PC-3 (cell line): ENCODE data around the gene C16orf74. TPM values are rescaled to one million over a fixed set of nuclear protein-coding genes. Genes with fewer than 3 reads are reported as not detected.

Source experiments
- ATAC-seq: fragments of 200-7000 bp; cut with Tn5 transposase; 2 replicates; pipeline ENCODE4 v1.9.1; 2020; ENCODE audit warnings: mild to moderate bottlenecking, moderate library complexity
- BruUV-seq: library from RNA; stranded (reverse); fragments of 400-500 nt; replicated peaks from 2 replicates; lab custom pipeline; 2021; lab: Mats Ljungman, UMichigan
- CTCF ChIA-PET: fragments of 300-600 bp; sonication (Branson Sonifier 250); formaldehyde crosslinking; loops from one replicate; lab custom pipeline; 2022; ENCODE audit warnings: antibody characterized with exemption; lab: Charles Lee
- POLR2A ChIA-PET: fragments of 300-600 bp; sonication (Branson Sonifier 250); formaldehyde crosslinking; loops from one replicate; lab custom pipeline; 2022; ENCODE audit warnings: antibody characterized with exemption; ENCODE audit not compliant: unreplicated experiment; lab: Charles Lee
- DNase-seq: peaks from one replicate; pipeline ENCODE4 v3.0.0-alpha.2; 2015
- H2AFZ ChIP-seq: fragments of 300-600 bp; sonication (generic); 2 replicates; pipeline ENCODE4 v1.6.0; 2016; ENCODE audit warnings: antibody characterized with exemption, low read length
- H3F3A ChIP-seq: fragments of 300-600 bp; sonication (generic); one replicate; pipeline ENCODE4 v1.6.0; 2017; ENCODE audit warnings: antibody characterized with exemption, low read length, control low read depth, mild to moderate bottlenecking; ENCODE audit not compliant: unreplicated experiment
- H3K27ac ChIP-seq: fragments of 300-600 bp; sonication (generic); 2 replicates; pipeline ENCODE4 v1.5.1; 2016; ENCODE audit warnings: mild to moderate bottlenecking, low read length
- H3K27me3 ChIP-seq: fragments of 300-600 bp; sonication (generic); 2 replicates; pipeline ENCODE4 v1.6.1; 2016; ENCODE audit warnings: low read length, mixed read lengths
- H3K36me3 ChIP-seq: fragments of 300-600 bp; sonication (generic); 2 replicates; pipeline ENCODE4 v1.6.1; 2016; ENCODE audit warnings: low read depth, mixed run types, low read length, mixed read lengths
- H3K4me1 ChIP-seq: fragments of 300-600 bp; sonication (generic); 2 replicates; pipeline ENCODE4 v1.5.1; 2016; ENCODE audit warnings: low read length; ENCODE audit not compliant: insufficient read depth
- H3K4me2 ChIP-seq: fragments of 300-600 bp; sonication (generic); 2 replicates; pipeline ENCODE4 v1.6.0; 2016; ENCODE audit warnings: low read length
- H3K4me3 ChIP-seq: fragments of 300-600 bp; sonication (generic); 2 replicates; pipeline ENCODE4 v1.5.1; 2016; ENCODE audit warnings: mild to moderate bottlenecking, low read length, mixed read lengths
- H3K79me2 ChIP-seq: fragments of 300-600 bp; sonication (generic); 2 replicates; pipeline ENCODE4 v1.6.1; 2017; ENCODE audit warnings: low read length, mixed read lengths
- H3K9ac ChIP-seq: fragments of 300-600 bp; sonication (generic); 2 replicates; pipeline ENCODE4 v1.6.0; 2016; ENCODE audit warnings: mild to moderate bottlenecking, low read length
- H3K9me2 ChIP-seq: fragments of 300-600 bp; sonication (generic); replicated peaks from 2 replicates; pipeline ENCODE4 v1.6.1; 2016; ENCODE audit warnings: mixed run types, low read length, mixed read lengths
- H3K9me3 ChIP-seq: fragments of 300-600 bp; sonication (generic); 2 replicates; pipeline ENCODE4 v1.6.1; 2016; ENCODE audit warnings: low read length, mixed read lengths
- H4K20me1 ChIP-seq: fragments of 300-600 bp; sonication (generic); 2 replicates; pipeline ENCODE4 v1.6.1; 2016; ENCODE audit warnings: low read length, mixed read lengths
- CTCF ChIP-seq: fragments of 300-600 bp; sonication (generic); conservative IDR thresholded peaks from 2 replicates; pipeline ENCODE4 v1.5.1; 2017; ENCODE audit warnings: antibody characterized with exemption, low read depth, mild to moderate bottlenecking, low read length
- EZH2 ChIP-seq: fragments of 300-600 bp; sonication (generic); IDR thresholded peaks from one replicate; pipeline ENCODE4 v1.6.1; 2017; ENCODE audit warnings: antibody characterized with exemption, mild to moderate bottlenecking, low read length; ENCODE audit not compliant: unreplicated experiment
- EZH2phosphoT487 ChIP-seq: fragments of 300-600 bp; sonication (generic); IDR thresholded peaks from 2 replicates; pipeline ENCODE4 v1.6.1; 2018; ENCODE audit warnings: mild to moderate bottlenecking, antibody characterized with exemption, low read length, borderline replicate concordance
- intact Hi-C: fragments of 100-400 bp; cut with micrococcal nuclease; formaldehyde crosslinking; loops from 2 replicates; pipeline ENCODE4 v1.9.0; 2023
- total RNA-seq: library from RNA; depleted of rRNA; stranded (reverse); fragments of >200 nt; gene quantifications from 2 replicates; pipeline ENCODE4 v1.2.3, GENCODE V29; 2014

C16orf74 gene
- total RNA-seq, 1 experiment from 2014 or later = 71.0 TPM

GRCh38 chr16:85770741-85771140 lies 19.8 kb upstream of the C16orf74 start:
- H3K27ac ChIP-seq = no peak overlapping the region
- H3F3A ChIP-seq = no peaks in the 10 kb centered on the region
- ATAC-seq (no peak), DNase-seq (no peak)
- H3K9me2 ChIP-seq = no peaks in the 10 kb centered on the region
- no peak overlapping the region for H3K9ac ChIP-seq
- H3K4me1 ChIP-seq = peaks cover 14% of the 10 kb centered on the region
- no peaks in the 10 kb centered on the region for H4K20me1 ChIP-seq
- no peaks in the 10 kb centered on the region for H3K36me3 ChIP-seq
- TF ChIP-seq CTCF (no peak), EZH2 (no peak)
- no peaks in the 10 kb centered on the region for H3K79me2 ChIP-seq
- BruUV-seq = no TSS peak
- no peaks in the 10 kb centered on the region for H3K9me3 ChIP-seq
- no peaks in the 10 kb centered on the region for H3K27me3 ChIP-seq
- no peak overlapping the region for H3K4me3 ChIP-seq
- H3K4me2 ChIP-seq = no peak overlapping the region
- no peak overlapping the region for H2AFZ ChIP-seq
- intact Hi-C loops = no loop called here
- CTCF ChIA-PET = no interaction called here
- POLR2A ChIA-PET = no interaction called here

GRCh38 chr16:85768199-85768598 lies 17.3 kb upstream of the C16orf74 start:
- peak; percentile 14 for ATAC-seq
- Histone ChIP-seq H3K4me2 (peak overlapping the region; percentile 71), H3K9ac (no peak overlapping the region), H3K9me2 (no peaks in the 10 kb centered on the region), H3K79me2 (no peaks in the 10 kb centered on the region), H3F3A (no peaks in the 10 kb centered on the region), H4K20me1 (no peaks in the 10 kb centered on the region), H3K9me3 (no peaks in the 10 kb centered on the region), H3K4me1 (peaks cover 14% of the 10 kb centered on the region), H3K27ac (peak overlapping the region; percentile 48), H3K27me3 (no peaks in the 10 kb centered on the region), H3K4me3 (no peak overlapping the region), H3K36me3 (no peaks in the 10 kb centered on the region), H2AFZ (no peak overlapping the region; the same call in 1 of the 2 replicates)
- TF ChIP-seq CTCF (no peak), EZH2phosphoT487 (no peak), EZH2 (no peak)
- CTCF ChIA-PET = no interaction called here
- intact Hi-C loops = no loop called here
- BruUV-seq = no TSS peak
- POLR2A ChIA-PET = no interaction called here
- DNase-seq = no peak

DNA sequence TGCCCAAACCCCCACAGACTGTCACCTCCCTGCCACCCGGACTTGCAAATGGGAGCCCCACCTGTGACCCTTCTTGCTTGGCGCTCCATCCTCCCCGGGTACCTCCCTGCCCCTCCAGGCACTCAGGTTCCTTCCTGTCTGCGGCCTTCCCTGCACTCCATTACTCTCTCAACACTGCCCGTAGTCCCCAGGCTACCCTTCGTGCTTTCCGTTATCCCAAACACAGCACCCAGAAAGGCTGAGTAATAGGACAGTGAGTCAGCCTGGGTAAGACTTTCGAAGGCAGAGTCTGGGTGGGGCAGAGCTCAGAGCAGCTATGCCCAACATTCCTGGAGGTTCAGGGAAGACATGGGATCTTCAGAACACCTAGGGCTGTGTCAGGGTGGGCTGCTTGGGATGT lies 16.6 kb upstream of the C16orf74 start:
- no peaks in the 10 kb centered on the region for H4K20me1 ChIP-seq
- TF ChIP-seq EZH2 = no peak
- TF ChIP-seq EZH2phosphoT487 = no peak
- no peak for TF ChIP-seq CTCF
- ChIA-PET POLR2A (interaction anchor here (0.8 kb wide), 1 partner anchor 16 kb away, joined by 4 read pairs; no protein-coding TSS in a partner anchor), CTCF (no interaction called here)
- peak overlapping the region; percentile 71 for H3K4me2 ChIP-seq
- H3K4me3 ChIP-seq = no peak overlapping the region
- intact Hi-C loops = no loop called here
- ATAC-seq (peak; percentile 99), DNase-seq (peak; percentile 81)
- no peaks in the 10 kb centered on the region for H3K79me2 ChIP-seq
- H3K36me3 ChIP-seq = no peaks in the 10 kb centered on the region
- H3K9me3 ChIP-seq = no peaks in the 10 kb centered on the region
- H3K9me2 ChIP-seq = no peaks in the 10 kb centered on the region
- peaks cover 14% of the 10 kb centered on the region for H3K4me1 ChIP-seq
- H3F3A ChIP-seq = no peaks in the 10 kb centered on the region
- H2AFZ ChIP-seq = no peak overlapping the region; the same call in 1 of the 2 replicates
- peak overlapping the region; percentile 48 for H3K27ac ChIP-seq
- no peaks in the 10 kb centered on the region for H3K27me3 ChIP-seq
- H3K9ac ChIP-seq = no peak overlapping the region
- no TSS peak for BruUV-seq
